ENCODE measurements around the gene F13A1.

DNA sequence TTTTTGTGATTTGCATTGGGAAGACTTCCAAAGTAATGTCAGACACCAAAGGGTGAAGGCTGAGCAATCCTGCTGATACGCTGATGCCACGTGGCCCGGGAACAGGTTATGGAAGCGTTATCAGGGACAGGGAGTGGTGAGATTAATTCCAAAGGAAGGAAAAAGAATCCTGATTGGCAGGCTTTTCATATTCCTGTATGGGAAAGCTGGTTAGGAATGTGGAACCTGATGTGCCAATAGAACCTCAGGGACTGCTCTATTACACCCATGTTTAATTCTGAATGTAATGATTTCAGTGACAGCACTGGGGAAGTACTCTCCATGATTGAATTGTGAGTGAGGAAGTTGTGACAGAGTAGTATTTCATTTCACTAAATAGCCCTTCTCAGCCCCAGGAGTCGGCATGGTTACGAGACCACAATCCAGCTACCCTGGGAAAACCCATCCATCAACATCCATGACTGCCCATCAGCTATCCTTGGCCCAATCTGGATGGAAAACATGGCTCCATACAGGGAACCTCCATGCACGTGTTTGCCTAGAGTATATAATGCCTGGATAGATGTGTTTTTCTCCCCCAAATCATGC is 49.4 kb downstream of the F13A1 start:
- TF ChIP-seq POLR2A (IDR thresholded peaks at IDR 0.05; ENCODE audit: low read length) (no peak), GATA1 (IDR thresholded peaks at IDR 0.05; ENCODE audit: low read depth, low read length) (no peak)
